Measurements from ENCODE around the gene CYB561D1.

CYB561D1 gene

GRCh38 chr1:109485001-109485400, 8.9 kb upstream of the CYB561D1 start:
- ChIA-PET CTCF (interaction anchor here (0.6 to 36.3 kb wide), 4 partner anchors 8 to 372 kb away, joined by 3 to 1152 read pairs (median 22); partner anchors contain the start of genes CYB561D1 and GPR61), POLR2A (interaction anchor here (1.2 kb wide), 1 partner anchor 59 kb away, joined by 3 read pairs; no protein-coding TSS in a partner anchor)
- Histone ChIP-seq H3K27ac (ENCODE audit: extremely low read depth, low read depth, low read length) (no peak overlapping the region), H3K9me3 (ENCODE audit: control insufficient read depth, insufficient read depth, low read depth, low read length) (no peaks in the 10 kb centered on the region), H3K4me1 (ENCODE audit: control insufficient read depth, insufficient read depth, low read length) (no peaks in the 10 kb centered on the region), H3K36me3 (ENCODE audit: control insufficient read depth in 2 of 2, insufficient read depth in 1 of 2, low read length in 2 of 2) (peaks cover 0 to 36% of the 10 kb centered on the region in 2 experiments; a peak in 1 of 3 replicates), H3K4me3 (ENCODE audit: low read depth, low read length) (peak overlapping the region; percentile 60; the same call in 1 of the 2 replicates)
- TF ChIP-seq ZSCAN16 (tag by site-specific recombination; IDR thresholded peaks at IDR 0.05) (no peak), ZIC2 (tag by site-specific recombination; IDR thresholded peaks at IDR 0.05) (peak; percentile 71), ZBTB21 (tag by site-specific recombination; IDR thresholded peaks at IDR 0.05) (no peak), GLIS2 (tag by site-specific recombination; IDR thresholded peaks at IDR 0.05) (0 out of 2 replicates have a peak, but pooled peaks have one; percentile 11), ZNF2 (tag by site-specific recombination; IDR thresholded peaks at IDR 0.05) (no peak), ZFHX2 (tag by site-specific recombination; conservative IDR thresholded peaks at IDR 0.05) (peak; percentile 31; the same call in 1 of the 2 replicates), ZNF174 (tag by site-specific recombination; IDR thresholded peaks at IDR 0.05) (no peak)
- TF ChIP-seq, protein P1, sequence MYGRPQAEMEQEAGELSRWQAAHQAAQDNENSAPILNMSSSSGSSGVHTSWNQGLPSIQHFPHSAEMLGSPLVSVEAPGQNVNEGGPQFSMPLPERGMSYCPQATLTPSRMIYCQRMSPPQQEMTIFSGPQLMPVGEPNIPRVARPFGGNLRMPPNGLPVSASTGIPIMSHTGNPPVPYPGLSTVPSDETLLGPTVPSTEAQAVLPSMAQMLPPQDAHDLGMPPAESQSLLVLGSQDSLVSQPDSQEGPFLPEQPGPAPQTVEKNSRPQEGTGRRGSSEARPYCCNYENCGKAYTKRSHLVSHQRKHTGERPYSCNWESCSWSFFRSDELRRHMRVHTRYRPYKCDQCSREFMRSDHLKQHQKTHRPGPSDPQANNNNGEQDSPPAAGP (tag by site-specific recombination; IDR thresholded peaks at IDR 0.05): peak; percentile 42; the same call in 1 of the 2 replicates

GRCh38 chr1:109487261-109487660, 6.6 kb upstream of the CYB561D1 start:
- POLR2A ChIA-PET: no interaction called here
- H3K36me3 ChIP-seq (ENCODE audit: control insufficient read depth in 2 of 2, insufficient read depth in 1 of 2, low read length in 2 of 2): peaks cover 0 to 56% of the 10 kb centered on the region in 2 experiments; a peak in 1 of 3 replicates
- H3K4me3 ChIP-seq (ENCODE audit: low read depth, low read length): no peak overlapping the region
- no peak overlapping the region for H3K27ac ChIP-seq (ENCODE audit: extremely low read depth, low read depth, low read length)
- peak; percentile 72; the same call in 1 of the 2 replicates for TF ChIP-seq GLIS1 (tag by site-specific recombination; IDR thresholded peaks at IDR 0.05)
- no peak for TF ChIP-seq HOXA7 (CRISPR knock-in tag; IDR thresholded peaks at IDR 0.05; ENCODE audit: borderline replicate concordance)
- TF ChIP-seq PRDM1 (tag by site-specific recombination; IDR thresholded peaks at IDR 0.05): no peak
- H3K4me1 ChIP-seq (ENCODE audit: control insufficient read depth, insufficient read depth, low read length): no peaks in the 10 kb centered on the region
- CTCF ChIA-PET: interaction anchor here (1.1 to 36.3 kb wide), 4 partner anchors 12 to 60 kb away, joined by 3 to 1152 read pairs (median 38); partner anchors contain the start of gene GPR61
- no peaks in the 10 kb centered on the region for H3K9me3 ChIP-seq (ENCODE audit: control insufficient read depth, insufficient read depth, low read depth, low read length)

GRCh38 chr1:109488201-109488600, 5.7 kb upstream of the CYB561D1 start:
- Histone ChIP-seq H3K4me1 (ENCODE audit: control insufficient read depth, insufficient read depth, low read length) (no peaks in the 10 kb centered on the region), H3K36me3 (ENCODE audit: control insufficient read depth in 2 of 2, insufficient read depth in 1 of 2, low read length in 2 of 2) (peaks cover 0 to 61% of the 10 kb centered on the region in 2 experiments; a peak in 1 of 3 replicates), H3K9me3 (ENCODE audit: control insufficient read depth, insufficient read depth, low read depth, low read length) (no peaks in the 10 kb centered on the region), H3K4me3 (ENCODE audit: low read depth, low read length) (no peak overlapping the region), H3K27ac (ENCODE audit: extremely low read depth, low read depth, low read length) (no peak overlapping the region)
- CTCF ChIA-PET: interaction anchor here (0.6 to 36.3 kb wide), 5 partner anchors 11 to 287 kb away, joined by 3 to 1152 read pairs (median 72); partner anchors contain the start of genes AMIGO1 and GPR61
- POLR2A ChIA-PET: interaction anchor here (1.3 kb wide), 1 partner anchor 45 kb away, joined by 4 read pairs; no protein-coding TSS in a partner anchor
- TF ChIP-seq SCRT2 (tag by site-specific recombination; IDR thresholded peaks at IDR 0.05) (0 out of 2 replicates have a peak, but pooled peaks have one; percentile 13), SP3 (tag by site-specific recombination; IDR thresholded peaks at IDR 0.05) (no peak), FEZF1 (tag by site-specific recombination; IDR thresholded peaks at IDR 0.05) (peak; percentile 23; the same call in 1 of the 2 replicates), ZBTB21 (tag by site-specific recombination; IDR thresholded peaks at IDR 0.05) (no peak), ZNF121 (tag by site-specific recombination; IDR thresholded peaks at IDR 0.05) (no peak), GLI4 (tag by site-specific recombination; IDR thresholded peaks at IDR 0.05) (no peak)

GRCh38 chr1:109488696-109489095, 5.2 kb upstream of the CYB561D1 start:
- Histone ChIP-seq H3K36me3 (ENCODE audit: control insufficient read depth in 2 of 2, insufficient read depth in 1 of 2, low read length in 2 of 2) (peaks cover 0 to 61% of the 10 kb centered on the region in 2 experiments; a peak in 1 of 3 replicates), H3K4me1 (ENCODE audit: control insufficient read depth, insufficient read depth, low read length) (no peaks in the 10 kb centered on the region), H3K4me3 (ENCODE audit: low read depth, low read length) (no peak overlapping the region), H3K9me3 (ENCODE audit: control insufficient read depth, insufficient read depth, low read depth, low read length) (no peaks in the 10 kb centered on the region), H3K27ac (ENCODE audit: extremely low read depth, low read depth, low read length) (no peak overlapping the region)
- ChIA-PET CTCF (interaction anchor here (0.6 to 36.3 kb wide), 4 partner anchors 11 to 287 kb away, joined by 3 to 1152 read pairs (median 188); partner anchors contain the start of genes AMIGO1 and GPR61), POLR2A (interaction anchor here (1.3 kb wide), 1 partner anchor 44 kb away, joined by 4 read pairs; no protein-coding TSS in a partner anchor)
- TF ChIP-seq ZNF221 (tag by site-specific recombination; IDR thresholded peaks at IDR 0.05; ENCODE audit: borderline replicate concordance): no peak
- no peak for TF ChIP-seq ZBTB48 (tag by site-specific recombination; IDR thresholded peaks at IDR 0.05)
- TF ChIP-seq KLF16 (tag by site-specific recombination; IDR thresholded peaks at IDR 0.05): no peak
- TF ChIP-seq ZNF473 (tag by site-specific recombination; IDR thresholded peaks at IDR 0.05): no peak
- no peak for TF ChIP-seq ZNF140 (tag by site-specific recombination; IDR thresholded peaks at IDR 0.05)
- no peak for TF ChIP-seq ZNF354C (tag by site-specific recombination; IDR thresholded peaks at IDR 0.05; ENCODE audit: borderline replicate concordance, low read depth)
- TF ChIP-seq REPIN1 (tag by site-specific recombination; IDR thresholded peaks at IDR 0.05; ENCODE audit: low read depth): no peak
- no peak for TF ChIP-seq PRDM6 (tag by site-specific recombination; IDR thresholded peaks at IDR 0.05)
- TF ChIP-seq, protein P2, sequence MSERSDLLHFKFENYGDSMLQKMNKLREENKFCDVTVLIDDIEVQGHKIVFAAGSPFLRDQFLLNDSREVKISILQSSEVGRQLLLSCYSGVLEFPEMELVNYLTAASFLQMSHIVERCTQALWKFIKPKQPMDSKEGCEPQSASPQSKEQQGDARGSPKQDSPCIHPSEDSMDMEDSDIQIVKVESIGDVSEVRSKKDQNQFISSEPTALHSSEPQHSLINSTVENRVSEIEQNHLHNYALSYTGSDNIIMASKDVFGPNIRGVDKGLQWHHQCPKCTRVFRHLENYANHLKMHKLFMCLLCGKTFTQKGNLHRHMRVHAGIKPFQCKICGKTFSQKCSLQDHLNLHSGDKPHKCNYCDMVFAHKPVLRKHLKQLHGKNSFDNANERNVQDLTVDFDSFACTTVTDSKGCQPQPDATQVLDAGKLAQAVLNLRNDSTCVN (tag by site-specific recombination; optimal IDR thresholded peaks at IDR 0.05): no peak

Measured in HEK293 (cell line).